Gastroesophageal sphincter (tissue), 3 donors: ENCODE measurements around the gene LPAR3.

ENCODE experiments used
- POLR2A ChIP-seq, 2 donors: fragments of 450-650 bp; IDR thresholded peaks; one replicate each; pipeline ENCODE4 v1.6.1; 2017; ENCODE audit warnings: antibody characterized with exemption in 2 of 2, mild to moderate bottlenecking in 2 of 2, moderate library complexity in 1 of 2
- POLR2AphosphoS5 ChIP-seq: sonication (generic); formaldehyde crosslinking; IDR thresholded peaks from one replicate; pipeline ENCODE4 v1.6.1; 2017; ENCODE audit warnings: antibody characterized with exemption
- TF ChIP-seq, protein P1 (sequence below), 4 experiments: fragments of 200-600 bp in 2 of 4; fragments of 450-650 bp in 2 of 4; sonication (generic) in 1 of 4; IDR thresholded peaks; one replicate each; pipeline ENCODE4 v1.5.1; 2017 to 2019; ENCODE audit warnings: antibody characterized with exemption in 4 of 4, mild to moderate bottlenecking in 2 of 4, moderate library complexity in 2 of 4

- TF ChIP-seq POLR2A (IDR thresholded peaks at IDR 0.05) (no peak), POLR2AphosphoS5 (no peak)
- TF ChIP-seq, protein P1, sequence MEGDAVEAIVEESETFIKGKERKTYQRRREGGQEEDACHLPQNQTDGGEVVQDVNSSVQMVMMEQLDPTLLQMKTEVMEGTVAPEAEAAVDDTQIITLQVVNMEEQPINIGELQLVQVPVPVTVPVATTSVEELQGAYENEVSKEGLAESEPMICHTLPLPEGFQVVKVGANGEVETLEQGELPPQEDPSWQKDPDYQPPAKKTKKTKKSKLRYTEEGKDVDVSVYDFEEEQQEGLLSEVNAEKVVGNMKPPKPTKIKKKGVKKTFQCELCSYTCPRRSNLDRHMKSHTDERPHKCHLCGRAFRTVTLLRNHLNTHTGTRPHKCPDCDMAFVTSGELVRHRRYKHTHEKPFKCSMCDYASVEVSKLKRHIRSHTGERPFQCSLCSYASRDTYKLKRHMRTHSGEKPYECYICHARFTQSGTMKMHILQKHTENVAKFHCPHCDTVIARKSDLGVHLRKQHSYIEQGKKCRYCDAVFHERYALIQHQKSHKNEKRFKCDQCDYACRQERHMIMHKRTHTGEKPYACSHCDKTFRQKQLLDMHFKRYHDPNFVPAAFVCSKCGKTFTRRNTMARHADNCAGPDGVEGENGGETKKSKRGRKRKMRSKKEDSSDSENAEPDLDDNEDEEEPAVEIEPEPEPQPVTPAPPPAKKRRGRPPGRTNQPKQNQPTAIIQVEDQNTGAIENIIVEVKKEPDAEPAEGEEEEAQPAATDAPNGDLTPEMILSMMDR (IDR thresholded peaks at IDR 0.05) = peak; percentile 81 to 95 (median 86)
Observed at GRCh38 chr1:84772428-84772943, 120.5 kb downstream of the LPAR3 start.
